Astrocyte (in vitro differentiated cells and primary cell): ENCODE measurements around the gene PPIE. TPM values are rescaled to one million over a fixed set of nuclear protein-coding genes. Genes with fewer than 3 reads are reported as not detected.
"Not testable (repeated sequence)": the region's sequence is repeated elsewhere in the genome, so short reads cannot be mapped to it uniquely, and the experiment has no call there.

Source experiments
- DNase-seq: peaks from one replicate; pipeline ENCODE4 v3.0.0-alpha.2; 2010; ENCODE audit warnings: low read depth
- FAIRE-seq: peaks from 2 replicates; lab custom pipeline; 2011; peaks lifted over from hg19 to GRCh38; lab: Jason Lieb, UNC
- H2AFZ ChIP-seq: 2 replicates; pipeline ENCODE4 v1.6.0; 2012; ENCODE audit warnings: low read depth, low read length, inconsistent platforms
- H3K27ac ChIP-seq: 2 replicates; pipeline ENCODE4 v1.5.1; 2011; ENCODE audit warnings: low read depth, low read length, inconsistent platforms
- H3K27me3 ChIP-seq: 2 replicates; pipeline ENCODE4 v1.6.0; 2011; ENCODE audit warnings: low read length, inconsistent platforms; ENCODE audit not compliant: insufficient read depth
- H3K36me3 ChIP-seq: 2 replicates; pipeline ENCODE4 v1.5.1; 2011; ENCODE audit warnings: low read length, inconsistent platforms; ENCODE audit not compliant: insufficient read depth
- H3K4me1 ChIP-seq: 2 replicates; pipeline ENCODE4 v1.5.1; 2011; ENCODE audit warnings: low read length, inconsistent platforms; ENCODE audit not compliant: insufficient read depth
- H3K4me2 ChIP-seq: 2 replicates; pipeline ENCODE4 v1.6.0; 2012; ENCODE audit warnings: low read length, inconsistent platforms
- H3K4me3 ChIP-seq: 2 replicates; pipeline ENCODE4 v1.5.1; 2011; ENCODE audit warnings: low read depth, mild to moderate bottlenecking, low read length, inconsistent platforms; ENCODE audit not compliant: insufficient read depth
- H3K79me2 ChIP-seq: 2 replicates; pipeline ENCODE4 v1.6.0; 2012; ENCODE audit warnings: mild to moderate bottlenecking, low read length, inconsistent platforms; ENCODE audit not compliant: insufficient read depth
- H3K9ac ChIP-seq: 2 replicates; pipeline ENCODE4 v1.6.0; 2012; ENCODE audit warnings: mild to moderate bottlenecking, low read length, inconsistent platforms
- H3K9me3 ChIP-seq: 2 replicates; pipeline ENCODE4 v1.5.1; 2012; ENCODE audit warnings: low read depth, mild to moderate bottlenecking, low read length, inconsistent platforms; ENCODE audit not compliant: insufficient read depth
- H4K20me1 ChIP-seq: 2 replicates; pipeline ENCODE4 v1.6.0; 2012; ENCODE audit warnings: low read length, inconsistent platforms; ENCODE audit not compliant: insufficient read depth
- H3K27ac Mint-ChIP-seq: one replicate; pipeline ENCODE4 v1.8.0; 2021; ENCODE audit warnings: mild to moderate bottlenecking, mixed read lengths; ENCODE audit not compliant: unreplicated experiment
- H3K27me3 Mint-ChIP-seq: one replicate; pipeline ENCODE4 v1.8.0; 2021; ENCODE audit warnings: low read depth, mixed read lengths; ENCODE audit not compliant: unreplicated experiment
- H3K36me3 Mint-ChIP-seq: one replicate; pipeline ENCODE4 v1.8.0; 2021; ENCODE audit warnings: low read depth, mixed read lengths; ENCODE audit not compliant: unreplicated experiment
- H3K4me1 Mint-ChIP-seq: one replicate; pipeline ENCODE4 v1.8.0; 2021; ENCODE audit warnings: low read depth, mixed read lengths; ENCODE audit not compliant: unreplicated experiment
- H3K4me3 Mint-ChIP-seq: one replicate; pipeline ENCODE4 v1.8.0; 2021; ENCODE audit warnings: mild to moderate bottlenecking, moderate library complexity, mixed read lengths; ENCODE audit not compliant: unreplicated experiment
- H3K9me3 Mint-ChIP-seq: one replicate; pipeline ENCODE4 v1.8.0; 2021; ENCODE audit warnings: mild to moderate bottlenecking, mixed read lengths; ENCODE audit not compliant: unreplicated experiment
- total RNA-seq: library from RNA; stranded (reverse); gene quantifications from 2 replicates; pipeline ENCODE4 v1.2.1, GENCODE V29; 2021

PPIE gene
- total RNA-seq, 1 donor from 2014 or later = 33.7 TPM

DNA sequence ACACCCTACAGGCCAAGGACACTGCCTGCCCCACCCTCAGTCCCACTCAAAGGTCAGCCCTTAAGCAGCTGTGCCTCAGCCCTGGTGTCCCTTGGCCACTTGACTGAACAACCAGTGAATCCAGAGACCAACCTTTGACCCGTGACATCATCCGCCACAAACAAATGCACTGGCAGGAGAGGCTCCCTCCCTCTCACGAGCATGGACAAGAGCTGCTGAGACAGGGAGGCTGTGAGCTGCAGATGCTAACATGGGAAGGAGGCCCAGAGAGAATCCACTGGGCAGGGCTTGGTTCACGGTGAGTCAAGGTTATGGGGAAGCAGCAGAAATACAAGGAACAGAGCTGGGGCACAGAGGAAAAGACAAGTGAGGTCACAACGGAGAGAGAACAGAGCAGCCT lies 27.8 kb downstream of the PPIE start:
- H3K27ac Mint-ChIP-seq, H3K36me3 Mint-ChIP-seq, H3K27ac ChIP-seq, H3K9me3 Mint-ChIP-seq, FAIRE-seq, H3K4me1 ChIP-seq, H3K27me3 ChIP-seq, H3K9ac ChIP-seq, H3K36me3 ChIP-seq, H3K4me3 ChIP-seq, H3K9me3 ChIP-seq, H3K4me1 Mint-ChIP-seq, H4K20me1 ChIP-seq, H3K4me3 Mint-ChIP-seq, DNase-seq, H3K4me2 ChIP-seq, H3K27me3 Mint-ChIP-seq, H2AFZ ChIP-seq, H3K79me2 ChIP-seq: not testable (repeated sequence)

DNA sequence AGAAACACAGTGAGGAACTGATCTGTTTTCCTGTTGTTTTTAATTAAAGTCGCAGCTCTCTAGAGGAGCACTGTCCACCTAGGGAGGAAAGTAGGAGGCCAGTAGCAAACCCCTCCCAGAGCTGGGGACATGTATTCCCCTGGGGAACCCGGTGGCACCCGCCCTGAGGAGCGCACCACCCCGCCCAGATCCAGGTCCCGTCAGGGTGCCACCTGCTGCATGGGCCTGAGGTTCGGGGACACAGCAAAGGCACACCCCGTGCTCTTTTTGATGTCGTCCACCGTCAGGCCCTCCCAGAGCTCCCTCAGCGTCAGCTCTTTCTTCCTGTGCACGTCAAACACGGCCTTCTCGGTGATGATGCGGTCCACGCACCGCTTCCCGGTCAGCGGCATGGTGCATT lies 30.8 kb downstream of the PPIE start:
- not testable (repeated sequence) for H3K27me3 ChIP-seq, H3K4me2 ChIP-seq, H3K9ac ChIP-seq, H3K27ac ChIP-seq, H3K4me3 ChIP-seq, H3K79me2 ChIP-seq, H3K9me3 ChIP-seq, DNase-seq, H3K4me1 Mint-ChIP-seq, H3K4me1 ChIP-seq, H3K36me3 Mint-ChIP-seq, H3K9me3 Mint-ChIP-seq, H2AFZ ChIP-seq, H4K20me1 ChIP-seq, H3K27me3 Mint-ChIP-seq, H3K36me3 ChIP-seq, FAIRE-seq, H3K27ac Mint-ChIP-seq, H3K4me3 Mint-ChIP-seq

DNA sequence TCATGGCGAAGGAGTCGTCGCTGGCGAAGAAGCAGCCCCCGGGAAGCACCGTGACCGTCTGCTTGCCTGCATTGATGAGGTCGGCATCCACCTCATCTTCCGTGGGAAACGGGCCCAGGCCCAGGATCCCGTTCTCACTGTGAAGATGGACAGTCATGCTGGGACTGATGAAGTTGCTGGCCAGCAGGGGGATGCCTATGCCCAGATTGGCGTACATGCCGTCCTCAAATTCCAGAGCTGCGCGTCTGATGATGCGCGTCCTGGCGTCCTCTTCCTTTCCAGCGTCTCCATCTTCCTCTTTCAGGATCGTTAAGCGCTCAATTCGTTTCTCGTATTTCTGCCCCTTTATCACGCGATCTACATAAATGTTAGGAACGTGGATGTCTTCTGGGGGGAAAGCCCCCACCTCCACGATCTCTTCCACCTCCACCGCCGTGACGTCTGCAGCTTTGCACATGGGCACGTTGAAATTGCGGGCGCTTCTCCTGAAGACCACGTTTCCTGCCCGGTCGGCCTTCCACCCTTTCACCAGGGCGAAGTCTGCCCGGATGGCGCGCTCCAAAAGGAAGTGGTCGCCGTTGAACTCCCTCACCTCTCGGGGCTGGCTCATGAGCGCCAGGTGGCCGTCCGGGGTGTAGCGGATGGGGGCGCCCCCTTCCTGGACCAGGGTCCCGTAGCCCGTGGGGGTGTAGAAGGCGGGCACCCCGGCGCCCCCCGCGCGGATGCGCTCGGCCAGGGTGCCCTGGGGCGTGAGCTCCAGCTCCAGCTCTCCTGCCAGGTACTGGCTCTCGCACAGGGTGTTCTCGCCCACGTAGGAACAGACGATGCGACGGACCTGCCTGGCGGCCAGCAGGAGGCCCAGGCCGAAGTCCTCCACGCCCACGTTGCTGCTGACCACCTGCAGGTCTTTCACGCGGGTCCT lies 31.7 kb downstream of the PPIE start:
- not testable (repeated sequence) for H3K4me1 Mint-ChIP-seq, H3K4me3 Mint-ChIP-seq, H3K27me3 Mint-ChIP-seq, H3K27ac ChIP-seq, H4K20me1 ChIP-seq, H3K79me2 ChIP-seq, H3K27ac Mint-ChIP-seq, DNase-seq, H3K4me1 ChIP-seq, H3K9ac ChIP-seq, H3K9me3 ChIP-seq, H3K27me3 ChIP-seq, H3K36me3 Mint-ChIP-seq, H3K9me3 Mint-ChIP-seq, H3K36me3 ChIP-seq
- FAIRE-seq = peak; percentile 32
- peak overlapping the region; percentile 10 for H3K4me3 ChIP-seq
- peak overlapping the region; percentile 75 for H2AFZ ChIP-seq
- H3K4me2 ChIP-seq = peak overlapping the region; percentile 69

DNA sequence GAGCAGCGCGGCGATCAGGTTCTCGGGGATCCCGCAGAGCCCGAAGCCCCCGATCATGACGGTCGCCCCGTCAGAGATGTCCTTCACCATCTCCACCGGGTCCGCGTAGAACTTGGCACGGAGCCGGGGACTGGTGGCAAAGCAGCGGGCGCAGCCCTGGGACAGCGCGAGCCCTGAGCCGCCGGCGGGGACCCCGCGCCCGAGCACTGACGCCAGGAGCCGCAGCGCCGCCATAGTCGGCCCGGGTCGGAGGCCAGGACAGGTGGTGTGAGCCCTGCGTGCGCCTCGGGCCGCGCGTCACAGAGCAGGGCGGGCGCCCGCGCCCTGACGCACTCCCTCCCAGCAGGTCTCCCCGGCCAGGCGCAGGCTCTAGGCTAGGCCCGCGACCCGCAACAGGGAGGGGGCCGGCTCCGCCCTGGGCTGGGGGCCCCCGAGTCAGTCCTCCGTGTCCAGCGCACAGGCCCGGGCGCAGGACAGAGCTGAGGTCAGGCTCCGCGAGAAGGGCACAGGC lies 32.4 kb downstream of the PPIE start, which contains the start of gene OXCT2:
Gene OXCT2 (minus strand): TSS at position 327 of the 511 bp plus-strand sequence. CDS start 93 bp downstream, at position 234.
- Histone ChIP-seq H3K4me3 (peak within 1 kb of the TSS; percentile 10), H2AFZ (peak within 1 kb of the TSS; percentile 75), H3K4me2 (peak within 1 kb of the TSS; percentile 69)
- DNase-seq, H3K36me3 Mint-ChIP-seq, H3K9me3 Mint-ChIP-seq, H3K27me3 Mint-ChIP-seq, FAIRE-seq, H3K9ac ChIP-seq, H4K20me1 ChIP-seq, H3K4me3 Mint-ChIP-seq, H3K36me3 ChIP-seq, H3K9me3 ChIP-seq, H3K27me3 ChIP-seq, H3K27ac ChIP-seq, H3K27ac Mint-ChIP-seq, H3K79me2 ChIP-seq, H3K4me1 ChIP-seq, H3K4me1 Mint-ChIP-seq: not testable (repeated sequence)

- H3K4me1 ChIP-seq, H3K9ac ChIP-seq, H3K9me3 ChIP-seq, H3K4me3 ChIP-seq, H3K27me3 Mint-ChIP-seq, H3K79me2 ChIP-seq, H4K20me1 ChIP-seq, H3K4me3 Mint-ChIP-seq, H2AFZ ChIP-seq, FAIRE-seq, H3K27ac ChIP-seq, H3K4me2 ChIP-seq, H3K36me3 ChIP-seq, H3K9me3 Mint-ChIP-seq, H3K27me3 ChIP-seq, H3K27ac Mint-ChIP-seq, DNase-seq, H3K36me3 Mint-ChIP-seq: not testable (repeated sequence)
- peaks cover 17% of the 10 kb centered on the region for H3K4me1 Mint-ChIP-seq
Observed at GRCh38 chr1:39773369-39773979, 34.8 kb downstream of the PPIE start.
